Left lobe of liver (tissue), 2 donors: ENCODE measurements around the gene MYO15B. TPM values are rescaled to one million over a fixed set of nuclear protein-coding genes. Genes with fewer than 3 reads are reported as not detected.
A peak's percentile ranks its signal among the peaks of the same experiment; 100 is the strongest.

Source experiments
- ATAC-seq: fragments of 200-7000 bp; cut with Tn5 transposase; one replicate; pipeline ENCODE4 v1.9.1; 2020; ENCODE audit warnings: mild to moderate bottlenecking, moderate library complexity
- DNase-seq: peaks from one replicate; pipeline ENCODE4 v3.0.0-alpha.2; 2020; ENCODE audit warnings: low spot score
- total RNA-seq: library from RNA; stranded (reverse); gene quantifications from one replicate; pipeline ENCODE4 v1.2.1, GENCODE V29; 2021
- donor health status: DM: no; HTN: no; CAD: no; lungs with moderate emphysema.
- donor health status: DM: no; HTN: yes; CAD: no.

MYO15B gene
- total RNA-seq, 1 donor from 2014 or later, result 34.2 TPM

GRCh38 chr17:75558666-75559530 is 28.7 kb upstream of the MYO15B start:
- peak; percentile 31 for ATAC-seq
- peak; percentile 69 for DNase-seq

GRCh38 chr17:75559958-75560533 is 27.6 kb upstream of the MYO15B start:
- ATAC-seq (peak; percentile 14), DNase-seq (peak; percentile 77)

- ATAC-seq, result peak; percentile 33
- DNase-seq, result peak; percentile 95
These were observed 25.5 kb upstream of the MYO15B start for GRCh38 chr17:75561927-75562603.

- ATAC-seq (no peak), DNase-seq (no peak)
These were observed 24.4 kb upstream of the MYO15B start for GRCh38 chr17:75563063-75563758.

- ATAC-seq, result no peak
- no peak for DNase-seq
These were observed 23.4 kb upstream of the MYO15B start for GRCh38 chr17:75564195-75564594.

- no peak for ATAC-seq
These were observed 22.5 kb upstream of the MYO15B start for GRCh38 chr17:75565066-75565465.

GRCh38 chr17:75565618-75566017 is 22.0 kb upstream of the MYO15B start:
- ATAC-seq (no peak), DNase-seq (no peak)

More at GRCh38 chr17:75565066-75565465, 22.5 kb upstream of the MYO15B start:
- no peak for DNase-seq

GRCh38 chr17:75566416-75566815 is 21.2 kb upstream of the MYO15B start:
- no peak for ATAC-seq

GRCh38 chr17:75566834-75567233 is 20.8 kb upstream of the MYO15B start:
- no peak for ATAC-seq
- DNase-seq, result no peak

More at GRCh38 chr17:75566416-75566815, 21.2 kb upstream of the MYO15B start:
- no peak for DNase-seq

GRCh38 chr17:75568412-75569255 is 19.0 kb upstream of the MYO15B start:
- ATAC-seq, result no peak
- DNase-seq, result no peak

- ATAC-seq, result no peak
- peak; percentile 44 for DNase-seq
These were observed 17.4 kb upstream of the MYO15B start for GRCh38 chr17:75570034-75570676.

GRCh38 chr17:75570772-75571171 is 16.8 kb upstream of the MYO15B start:
- no peak for ATAC-seq
- DNase-seq, result no peak

GRCh38 chr17:75571197-75571884 is 16.3 kb upstream of the MYO15B start:
- ATAC-seq (peak; percentile 27), DNase-seq (no peak)

- DNase-seq (no peak), ATAC-seq (no peak)
These were observed 15.8 kb upstream of the MYO15B start for GRCh38 chr17:75571885-75572215.

- DNase-seq, result peak; percentile 45
- ATAC-seq, result no peak
These were observed 14.7 kb upstream of the MYO15B start for GRCh38 chr17:75572713-75573539.

- DNase-seq, result no peak
These were observed 14.1 kb upstream of the MYO15B start for GRCh38 chr17:75573540-75573957.

GRCh38 chr17:75573994-75574393 is 13.6 kb upstream of the MYO15B start:
- DNase-seq, result no peak

More at GRCh38 chr17:75573540-75573957, 14.1 kb upstream of the MYO15B start:
- no peak for ATAC-seq

GRCh38 chr17:75574404-75575036 is 13.1 kb upstream of the MYO15B start:
- DNase-seq (peak; percentile 42), ATAC-seq (no peak)

More at GRCh38 chr17:75573994-75574393, 13.6 kb upstream of the MYO15B start:
- no peak for ATAC-seq
